Spleen (tissue), 11 donors: ENCODE results near the gene TPD52L2. TPM values are rescaled to one million over a fixed set of nuclear protein-coding genes. Genes with fewer than 3 reads are reported as not detected.

Experiments used
- DNase-seq: peaks from one replicate; pipeline ENCODE4 v3.0.0-alpha.2; 2020
- H3K27ac ChIP-seq, 8 donors: fragments of 200-600 bp; sonication (generic) in 7 of 8; 1 replicate in 4 of 8; 2 replicates in 4 of 8; pipeline versions ENCODE4 v1.5.0 to v1.8.0; 2016 to 2021; ENCODE audit warnings: inconsistent platforms in 4 of 8, mild to moderate bottlenecking in 4 of 8, moderate library complexity in 1 of 8
- H3K27me3 ChIP-seq, 7 donors: fragments of 200-600 bp; sonication (generic) in 6 of 7; replicated peaks in 1 of 7; 1 replicate in 4 of 7; 2 replicates in 3 of 7; pipeline versions ENCODE4 v1.5.0 to v1.8.0; 2016 to 2021; ENCODE audit warnings: inconsistent platforms in 3 of 7, mild to moderate bottlenecking in 1 of 7
- H3K36me3 ChIP-seq, 6 donors: fragments of 200-600 bp; sonication (generic) in 5 of 6; 1 replicate in 4 of 6; 2 replicates in 2 of 6; pipeline versions ENCODE4 v1.5.0 to v1.8.0; 2016 to 2021; ENCODE audit warnings: inconsistent platforms in 2 of 6
- H3K4me1 ChIP-seq, 6 donors: fragments of 200-600 bp; sonication (generic) in 5 of 6; 1 replicate in 3 of 6; 2 replicates in 3 of 6; pipeline versions ENCODE4 v1.5.0 to v1.8.0; 2016 to 2021; ENCODE audit warnings: inconsistent platforms in 3 of 6
- H3K4me3 ChIP-seq, 8 donors: fragments of 200-600 bp; sonication (generic) in 7 of 8; 1 replicate in 4 of 8; 2 replicates in 4 of 8; pipeline versions ENCODE4 v1.5.0 to v1.8.0; 2016 to 2021; ENCODE audit warnings: inconsistent platforms in 4 of 8, mild to moderate bottlenecking in 4 of 8, moderate library complexity in 2 of 8
- H3K9me3 ChIP-seq, 8 donors: fragments of 200-600 bp; sonication (generic) in 7 of 8; 1 replicate in 4 of 8; 2 replicates in 4 of 8; pipeline versions ENCODE4 v1.5.0 to v1.8.0; 2016 to 2021; ENCODE audit warnings: inconsistent platforms in 4 of 8
- CTCF ChIP-seq, 11 experiments: fragments of 200-600 bp in 7 of 11; fragments of 450-650 bp in 4 of 11; sonication (generic) in 4 of 11; IDR thresholded peaks in 8 of 11; conservative IDR thresholded peaks in 3 of 11; 1 replicate in 7 of 11; 2 replicates in 4 of 11; pipeline versions ENCODE4 v1.4.0 to v1.8.0; 2016 to 2021; ENCODE audit warnings: antibody characterized with exemption in 11 of 11, inconsistent platforms in 4 of 11, mild to moderate bottlenecking in 1 of 11
- POLR2A ChIP-seq, 3 donors: fragments of 450-650 bp; IDR thresholded peaks; one replicate each; pipeline ENCODE4 v1.5.1; 2017; ENCODE audit warnings: antibody characterized with exemption in 3 of 3, mild to moderate bottlenecking in 1 of 3
- POLR2AphosphoS5 ChIP-seq, 3 donors: sonication (generic); formaldehyde crosslinking; IDR thresholded peaks; one replicate each; pipeline ENCODE4 v1.5.1; 2017; ENCODE audit warnings: antibody characterized with exemption in 3 of 3
- WGBS, 5 donors: extraction: QIAGEN DNeasy Blood & Tissue Kit in 3 of 5; methylation state at CpG; one replicate each; pipeline versions ENCODE4 v1.1.5 to v1.1.7; 2013 to 2018; 5-methylcytosine and 5-hydroxymethylcytosine counted together
- intact Hi-C: fragments of 100-400 bp; cut with DNase I; formaldehyde crosslinking; loops from one replicate; pipeline ENCODE4 v1.15.0; 2023; ENCODE audit warnings: low total_unique reads
- polyA plus RNA-seq, 3 donors: library from polyadenylated mRNA; stranded (reverse); fragments of 200-250 nt; gene quantifications; one replicate each; pipeline ENCODE4 v1.2.1, GENCODE V29; 2013
- total RNA-seq, 7 donors: library from RNA; depleted of rRNA in 3 of 7; stranded (reverse); fragments of >200 nt in 3 of 7; fragmentation: NEBNext Ultra II Directional in 4 of 7; extraction: Animal tissue kit (Norgen Biotek cat#: 25700) in 4 of 7; gene quantifications; one replicate each; pipeline versions ENCODE4 v1.1.0 to v1.2.1, GENCODE V29; 2016 to 2021
- donor health status: healthy with polysubstance abuse.
- donor health status: DM: no; HTN: no; CAD: no; lungs with moderate emphysema.
- donor health status: DM: no; HTN: no; CAD: no.
- donor health status: Bipolar disorder and iron deficiency.
- donor health status: healthy.
- donor health status: DM: no; HTN: no; CAD: no.
- donor health status: DM: yes; HTN: yes; CAD: no.

The TPD52L2 gene
- total and polyA plus RNA-seq, 10 donors = 60.2 to 102 (median 87.4) TPM

- intact Hi-C loops = no loop called here
- no peak for DNase-seq
- 1% methylated on average over 19 to 55 of the region's 55 CpGs; no CpG with 5 or more reads in 1 of the 5 donors for WGBS, 5 donors
- Histone ChIP-seq H3K4me3 (peak overlapping the region; percentile 29 to 83 (median 60)), H3K27ac (peak overlapping the region; percentile 57 to 93 (median 88)), H3K36me3 (no peaks in the 10 kb centered on the region), H3K27me3 (peaks cover 0 to 70% (median 30%) of the 10 kb centered on the region in 7 donors), H3K9me3 (no peaks in the 10 kb centered on the region), H3K4me1 (peaks cover 9 to 79% (median 57%) of the 10 kb centered on the region in 6 donors)
- TF ChIP-seq POLR2A (IDR thresholded peaks at IDR 0.05) (no peak), POLR2AphosphoS5 (IDR thresholded peaks at IDR 0.05) (no peak), CTCF (IDR thresholded peaks at IDR 0.05 in 8 of 11, conservative IDR thresholded peaks at IDR 0.05 in 3 of 11) (no peak)
These were observed 33.5 kb upstream of the TPD52L2 start for GRCh38 chr20:63831646-63831992.

DNA sequence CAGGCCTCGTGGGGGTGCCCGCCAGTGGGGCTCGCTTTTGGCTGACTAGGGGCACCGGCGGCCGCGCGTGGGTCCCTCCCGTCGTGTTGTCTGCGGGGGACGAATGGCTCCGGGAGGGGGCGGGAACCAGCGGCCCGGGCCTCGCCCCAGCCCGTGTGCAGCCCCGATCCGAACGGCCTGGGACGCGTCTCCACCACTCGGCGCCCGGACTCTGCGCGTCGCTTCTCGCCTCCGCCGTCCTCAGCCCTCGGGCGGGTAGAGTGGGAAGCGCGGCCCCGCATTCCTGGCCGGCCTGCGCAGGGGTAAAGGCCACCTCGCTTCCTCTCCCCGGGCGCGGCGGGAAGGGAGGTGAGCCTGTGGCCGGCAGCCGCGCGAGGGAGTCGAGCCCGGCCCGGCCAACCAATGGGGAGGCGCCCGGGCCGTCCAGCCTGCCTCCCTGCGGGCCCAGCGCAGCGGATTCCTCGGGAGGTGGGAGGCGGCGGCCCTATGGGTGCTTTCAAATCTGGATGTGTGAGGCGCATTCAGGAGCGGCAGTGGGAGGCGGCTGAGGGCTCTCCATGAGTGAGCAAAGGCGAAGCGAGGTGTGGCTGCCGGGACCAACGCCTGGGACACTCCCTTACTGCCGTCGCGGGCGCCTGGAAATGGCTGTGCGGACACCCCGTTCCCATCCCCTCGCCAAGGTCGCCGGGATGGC lies 32.9 kb upstream of the TPD52L2 start:
- intact Hi-C loops = no loop called here

GRCh38 chr20:63833776-63834490 lies 31.1 kb upstream of the TPD52L2 start:
- H3K4me1 ChIP-seq = peaks cover 9 to 68% (median 51%) of the 10 kb centered on the region in 6 donors
- H3K27ac ChIP-seq = peak overlapping the region in 7 of 8 donors; percentile 58 to 81 (median 71)
- no peak overlapping the region for H3K4me3 ChIP-seq
- 73 to 84% (median 83%) methylated on average over 18 to 20 of the region's 20 CpGs for WGBS, 5 donors
- no peaks in the 10 kb centered on the region for H3K9me3 ChIP-seq
- H3K36me3 ChIP-seq = no peaks in the 10 kb centered on the region
- TF ChIP-seq CTCF (IDR thresholded peaks at IDR 0.05 in 8 of 11, conservative IDR thresholded peaks at IDR 0.05 in 3 of 11) = no peak
- intact Hi-C loops = no loop called here
- DNase-seq = no peak
- H3K27me3 ChIP-seq = peaks cover 0 to 49% (median 25%) of the 10 kb centered on the region in 7 donors

More for the DNA sequence above, 32.9 kb upstream of the TPD52L2 start:
- no peaks in the 10 kb centered on the region for H3K9me3 ChIP-seq
- whole genome bisulfite sequencing, 5 donors = 15 to 41% (median 21%) methylated on average over 43 to 76 of the region's 76 CpGs
- peak overlapping the region; percentile 57 to 93 (median 88) for H3K27ac ChIP-seq
- H3K27me3 ChIP-seq = peaks cover 0 to 65% (median 30%) of the 10 kb centered on the region in 7 donors
- peak overlapping the region; percentile 29 to 83 (median 60) for H3K4me3 ChIP-seq
- no peak for TF ChIP-seq POLR2A (IDR thresholded peaks at IDR 0.05)
- TF ChIP-seq POLR2AphosphoS5 (IDR thresholded peaks at IDR 0.05) = peak; percentile 54 to 86 (median 85)
- TF ChIP-seq CTCF (IDR thresholded peaks at IDR 0.05 in 8 of 11, conservative IDR thresholded peaks at IDR 0.05 in 3 of 11) = peak in 1 of 11 experiments; percentile 9
- no peaks in the 10 kb centered on the region for H3K36me3 ChIP-seq
- peak; percentile 86 for DNase-seq
- H3K4me1 ChIP-seq = peaks cover 9 to 77% (median 54%) of the 10 kb centered on the region in 6 donors

DNA sequence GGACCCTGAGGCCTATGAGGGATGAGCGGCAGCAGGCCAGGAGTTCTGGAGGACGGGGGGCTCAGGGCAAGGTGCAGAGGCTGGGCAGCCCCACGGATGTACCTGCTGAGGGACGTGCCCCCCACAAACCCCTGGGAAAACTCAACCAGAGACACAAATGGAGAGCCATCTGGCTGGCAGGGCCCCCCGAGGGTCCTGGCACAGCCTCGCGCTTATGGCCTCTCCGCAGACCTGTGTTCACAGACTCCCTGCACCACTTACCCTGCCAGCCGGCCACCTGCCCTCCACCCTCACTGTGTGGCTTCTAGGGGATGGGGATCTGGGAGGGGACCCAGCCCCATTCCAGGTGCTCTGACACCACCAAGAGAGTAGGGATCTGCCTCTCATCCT lies 30.6 kb upstream of the TPD52L2 start:
- no peaks in the 10 kb centered on the region for H3K9me3 ChIP-seq
- peak overlapping the region; percentile 27 to 81 (median 70) for H3K27ac ChIP-seq
- 78 to 91% (median 86%) methylated on average over 9 of the region's 9 CpGs for WGBS, 5 donors
- TF ChIP-seq CTCF (IDR thresholded peaks at IDR 0.05 in 8 of 11, conservative IDR thresholded peaks at IDR 0.05 in 3 of 11) (no peak), POLR2A (IDR thresholded peaks at IDR 0.05) (no peak), POLR2AphosphoS5 (IDR thresholded peaks at IDR 0.05) (no peak)
- H3K4me3 ChIP-seq = no peak overlapping the region
- no peak for DNase-seq
- peaks cover 0 to 43% (median 19%) of the 10 kb centered on the region in 7 donors for H3K27me3 ChIP-seq
- intact Hi-C loops = no loop called here
- H3K36me3 ChIP-seq = no peaks in the 10 kb centered on the region
- peaks cover 9 to 63% (median 47%) of the 10 kb centered on the region in 6 donors for H3K4me1 ChIP-seq
